A549 (cell line): ENCODE results near the gene BANF1.

Experiments
- CHD4 ChIP-seq: fragments of 200-600 bp; sonication (generic); IDR thresholded peaks from 2 replicates; pipeline ENCODE4 v1.6.1; 2016; ENCODE audit warnings: antibody characterized with exemption, mild to moderate bottlenecking, borderline replicate concordance
- CTCF ChIP-seq: fragments of >200 bp; sonication (Bioruptor Twin); formaldehyde crosslinking; IDR thresholded peaks from 3 replicates; pipeline ENCODE4 v1.5.1; 2016
- POLR2A ChIP-seq: IDR thresholded peaks from 2 replicates; pipeline ENCODE4 v1.6.1; 2012; ENCODE audit warnings: mild to moderate bottlenecking, low read length
- POLR2AphosphoS2 ChIP-seq: conservative IDR thresholded peaks from 2 replicates; pipeline ENCODE4 v1.6.1; 2012; ENCODE audit warnings: low read length, improper control_type of control experiment, inconsistent platforms
- USF2 ChIP-seq: fragments of 450-650 bp; IDR thresholded peaks from 2 replicates; pipeline ENCODE4 v1.6.1; 2014; ENCODE audit warnings: antibody characterized with exemption

- TF ChIP-seq CTCF (no peak), POLR2AphosphoS2 (no peak), POLR2A (no peak), USF2 (no peak), CHD4 (no peak)
These were observed 13.2 kb downstream of the BANF1 start for GRCh38 chr11:66015454-66015881.
